ENCODE data around the gene MYO5C. TPM values are rescaled to one million over a fixed set of nuclear protein-coding genes. Genes with fewer than 3 reads are reported as not detected.

The MYO5C gene
- total RNA-seq, 4 donors from 2014 or later: 6.4 to 23.5 (median 13.9) TPM

GRCh38 chr15:52290800-52291199, 4.8 kb downstream of the MYO5C start:
- no peak overlapping the region for H3K4me3 ChIP-seq (ENCODE audit: low read depth, poor library complexity, severe bottlenecking)
- DNase-seq (ENCODE audit: low spot score in 2 of 2): no peak
- intact Hi-C loops (cut with DNase I; ENCODE audit: low total_unique reads): no loop called here
- TF ChIP-seq CTCF (IDR thresholded peaks at IDR 0.05): no peak
- TF ChIP-seq POLR2A (IDR thresholded peaks at IDR 0.05): no peak
- WGBS, 2 donors: 76 to 79% methylated on average over 3 of the region's 3 CpGs

GRCh38 chr15:52290329-52290728, 5.3 kb downstream of the MYO5C start:
- intact Hi-C loops (cut with DNase I; ENCODE audit: low total_unique reads): no loop called here
- no peak for TF ChIP-seq POLR2A (IDR thresholded peaks at IDR 0.05)
- no peak for TF ChIP-seq CTCF (IDR thresholded peaks at IDR 0.05)
- H3K4me3 ChIP-seq (ENCODE audit: low read depth, poor library complexity, severe bottlenecking): no peak overlapping the region
- WGBS, 2 donors: 49 to 75% methylated on average over 4 of the region's 4 CpGs
- no peak for DNase-seq (ENCODE audit: low spot score in 2 of 2)

GRCh38 chr15:52289629-52290081, 5.9 kb downstream of the MYO5C start:
- no peak for TF ChIP-seq POLR2A (IDR thresholded peaks at IDR 0.05)
- TF ChIP-seq CTCF (IDR thresholded peaks at IDR 0.05): no peak
- H3K4me3 ChIP-seq (ENCODE audit: low read depth, poor library complexity, severe bottlenecking): no peak overlapping the region
- peak in 1 of 2 donors; percentile 33 for DNase-seq (ENCODE audit: low spot score in 2 of 2)
- intact Hi-C loops (cut with DNase I; ENCODE audit: low total_unique reads): no loop called here
- whole genome bisulfite sequencing, 2 donors: 47 to 50% methylated on average over 4 of the region's 4 CpGs

GRCh38 chr15:52288986-52289385, 6.6 kb downstream of the MYO5C start:
- H3K4me3 ChIP-seq (ENCODE audit: low read depth, poor library complexity, severe bottlenecking): no peak overlapping the region
- DNase-seq (ENCODE audit: low spot score in 2 of 2): no peak
- no peak for TF ChIP-seq CTCF (IDR thresholded peaks at IDR 0.05)
- no peak for TF ChIP-seq POLR2A (IDR thresholded peaks at IDR 0.05)
- intact Hi-C loops (cut with DNase I; ENCODE audit: low total_unique reads): no loop called here
- 87 to 91% methylated on average over 5 of the region's 5 CpGs for WGBS, 2 donors

GRCh38 chr15:52288051-52288942, 7.3 kb downstream of the MYO5C start:
- WGBS, 2 donors: 69 to 73% methylated on average over 12 to 13 of the region's 13 CpGs
- H3K4me3 ChIP-seq (ENCODE audit: low read depth, poor library complexity, severe bottlenecking): no peak overlapping the region
- intact Hi-C loops (cut with DNase I; ENCODE audit: low total_unique reads): no loop called here
- peak in 1 of 3 donors; percentile 17 for TF ChIP-seq CTCF (IDR thresholded peaks at IDR 0.05)
- no peak for TF ChIP-seq POLR2A (IDR thresholded peaks at IDR 0.05)
- DNase-seq (ENCODE audit: low spot score in 2 of 2): no peak
